ENCODE data around the gene NIPAL3. TPM values are rescaled to one million over a fixed set of nuclear protein-coding genes. Genes with fewer than 3 reads are reported as not detected.

NIPAL3 gene
- total and polyA plus RNA-seq, 2 donors from 2014 or later: 13.5 to 46.4 TPM

DNA sequence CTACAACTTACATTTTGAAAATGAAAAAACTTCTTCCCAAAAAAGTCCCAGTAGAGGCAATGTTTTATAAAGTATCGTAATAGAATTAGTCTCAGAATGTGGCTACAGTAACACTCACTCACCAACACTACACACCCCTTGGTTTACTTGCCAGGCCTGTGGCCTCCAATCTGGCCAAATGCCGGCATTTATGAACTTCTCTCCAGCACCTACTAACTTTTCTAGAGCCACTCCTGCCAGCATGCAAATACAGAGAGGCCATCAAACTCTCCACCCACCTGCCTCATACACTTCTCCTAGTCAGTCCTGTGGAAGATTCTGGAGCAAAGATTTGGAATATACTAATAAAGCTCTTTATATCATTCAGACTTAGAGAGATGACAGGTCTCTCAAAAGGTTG is 34.3 kb upstream of the NIPAL3 start:
- DNase-seq (no peak), FAIRE-seq (no peak)
- Histone ChIP-seq H3K36me3 (ENCODE audit: control insufficient read depth in 2 of 3, insufficient read depth in 3 of 3, low read length in 3 of 3) (peaks cover 0 to 3% (median 0%) of the 10 kb centered on the region in 3 donors), H3K27me3 (ENCODE audit: control insufficient read depth, insufficient read depth, low read length) (no peaks in the 10 kb centered on the region), H3K9me3 (ENCODE audit: control insufficient read depth in 2 of 3, insufficient read depth in 1 of 3, low read length in 3 of 3) (no peaks in the 10 kb centered on the region), H3K4me3 (ENCODE audit: low read length in 3 of 3) (no peak overlapping the region), H3K9ac (ENCODE audit: low read length in 3 of 3) (no peak overlapping the region), H3K4me1 (ENCODE audit: control insufficient read depth in 2 of 3, insufficient read depth in 2 of 3, low read depth in 1 of 3, low read length in 3 of 3) (peaks cover 0 to under 1% (median 0%) of the 10 kb centered on the region in 3 donors), H3K27ac (ENCODE audit: low read depth in 2 of 2, low read length in 2 of 2) (no peak overlapping the region)
- TF ChIP-seq, protein P1, sequence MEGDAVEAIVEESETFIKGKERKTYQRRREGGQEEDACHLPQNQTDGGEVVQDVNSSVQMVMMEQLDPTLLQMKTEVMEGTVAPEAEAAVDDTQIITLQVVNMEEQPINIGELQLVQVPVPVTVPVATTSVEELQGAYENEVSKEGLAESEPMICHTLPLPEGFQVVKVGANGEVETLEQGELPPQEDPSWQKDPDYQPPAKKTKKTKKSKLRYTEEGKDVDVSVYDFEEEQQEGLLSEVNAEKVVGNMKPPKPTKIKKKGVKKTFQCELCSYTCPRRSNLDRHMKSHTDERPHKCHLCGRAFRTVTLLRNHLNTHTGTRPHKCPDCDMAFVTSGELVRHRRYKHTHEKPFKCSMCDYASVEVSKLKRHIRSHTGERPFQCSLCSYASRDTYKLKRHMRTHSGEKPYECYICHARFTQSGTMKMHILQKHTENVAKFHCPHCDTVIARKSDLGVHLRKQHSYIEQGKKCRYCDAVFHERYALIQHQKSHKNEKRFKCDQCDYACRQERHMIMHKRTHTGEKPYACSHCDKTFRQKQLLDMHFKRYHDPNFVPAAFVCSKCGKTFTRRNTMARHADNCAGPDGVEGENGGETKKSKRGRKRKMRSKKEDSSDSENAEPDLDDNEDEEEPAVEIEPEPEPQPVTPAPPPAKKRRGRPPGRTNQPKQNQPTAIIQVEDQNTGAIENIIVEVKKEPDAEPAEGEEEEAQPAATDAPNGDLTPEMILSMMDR (IDR thresholded peaks at IDR 0.05; ENCODE audit: borderline replicate concordance, extremely low read depth, insufficient read depth): no peak
- intact Hi-C loops (cut with DNase I): no loop called here

DNA sequence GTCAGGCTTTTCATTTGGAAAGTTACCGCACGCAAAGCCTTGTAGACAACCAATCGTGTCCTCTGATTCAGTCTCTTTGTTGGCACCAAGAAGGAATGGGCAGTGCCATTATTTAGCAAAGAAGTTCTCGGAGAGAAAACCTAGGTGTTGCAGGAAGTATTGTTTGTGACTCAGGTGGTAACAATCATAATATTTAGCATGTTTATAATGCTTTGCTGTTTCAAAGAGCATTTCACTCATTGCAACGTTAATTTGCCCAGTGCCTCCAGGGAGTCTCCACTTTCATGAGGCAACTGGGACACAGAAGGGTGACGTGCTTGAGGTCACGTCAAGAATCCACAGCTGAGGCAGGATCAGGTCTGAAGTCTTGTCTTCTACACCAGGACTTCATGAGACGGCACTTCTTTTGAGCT is 33.4 kb upstream of the NIPAL3 start:
- intact Hi-C loops (cut with DNase I): no loop called here
- no peaks in the 10 kb centered on the region for H3K27me3 ChIP-seq (ENCODE audit: control insufficient read depth, insufficient read depth, low read length)
- no peaks in the 10 kb centered on the region for H3K9me3 ChIP-seq (ENCODE audit: control insufficient read depth in 2 of 3, insufficient read depth in 1 of 3, low read length in 3 of 3)
- H3K27ac ChIP-seq (ENCODE audit: low read depth in 2 of 2, low read length in 2 of 2): no peak overlapping the region
- peaks cover 0 to 5% (median 0%) of the 10 kb centered on the region in 3 donors for H3K4me1 ChIP-seq (ENCODE audit: control insufficient read depth in 2 of 3, insufficient read depth in 2 of 3, low read depth in 1 of 3, low read length in 3 of 3)
- peaks cover 0 to 3% (median 0%) of the 10 kb centered on the region in 3 donors for H3K36me3 ChIP-seq (ENCODE audit: control insufficient read depth in 2 of 3, insufficient read depth in 3 of 3, low read length in 3 of 3)
- H3K9ac ChIP-seq (ENCODE audit: low read length in 3 of 3): no peak overlapping the region
- no peak for FAIRE-seq
- TF ChIP-seq, protein P1 (IDR thresholded peaks at IDR 0.05; ENCODE audit: borderline replicate concordance, extremely low read depth, insufficient read depth): no peak
- DNase-seq: no peak
- H3K4me3 ChIP-seq (ENCODE audit: low read length in 3 of 3): no peak overlapping the region

DNA sequence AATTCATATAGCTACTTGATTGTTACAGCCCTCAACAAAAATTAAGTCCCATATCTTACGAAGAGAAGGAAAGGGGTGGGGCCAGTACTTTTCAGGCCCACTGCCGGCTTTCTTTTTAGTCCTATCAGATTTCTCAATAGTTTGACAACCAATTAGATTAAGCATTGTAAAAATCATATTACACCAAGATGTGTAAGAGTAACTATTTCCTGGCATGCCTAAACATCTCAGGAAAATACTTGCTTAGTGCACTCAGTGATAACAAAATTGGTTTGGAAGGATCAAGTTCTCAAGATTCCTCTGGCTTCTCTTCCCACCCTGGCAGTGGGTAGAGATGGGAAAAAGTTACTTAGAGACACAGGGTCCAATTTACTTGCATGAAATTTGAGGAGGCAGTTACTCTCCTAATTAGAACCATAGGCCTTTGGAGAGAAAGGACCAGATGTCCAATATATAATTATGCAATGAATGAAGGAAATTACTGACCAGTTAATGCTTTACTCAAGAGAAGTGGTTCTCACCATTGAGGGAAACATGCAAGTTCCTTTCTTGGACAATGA is 32.1 kb upstream of the NIPAL3 start:
- H3K27ac ChIP-seq (ENCODE audit: low read depth in 2 of 2, low read length in 2 of 2): no peak overlapping the region
- no peaks in the 10 kb centered on the region for H3K27me3 ChIP-seq (ENCODE audit: control insufficient read depth, insufficient read depth, low read length)
- peaks cover 0 to 3% (median 0%) of the 10 kb centered on the region in 3 donors for H3K36me3 ChIP-seq (ENCODE audit: control insufficient read depth in 2 of 3, insufficient read depth in 3 of 3, low read length in 3 of 3)
- no peaks in the 10 kb centered on the region for H3K9me3 ChIP-seq (ENCODE audit: control insufficient read depth in 2 of 3, insufficient read depth in 1 of 3, low read length in 3 of 3)
- no peak for DNase-seq
- no peak overlapping the region for H3K9ac ChIP-seq (ENCODE audit: low read length in 3 of 3)
- no peak for FAIRE-seq
- intact Hi-C loops (cut with DNase I): no loop called here
- TF ChIP-seq, protein P1 (IDR thresholded peaks at IDR 0.05; ENCODE audit: borderline replicate concordance, extremely low read depth, insufficient read depth): no peak
- H3K4me3 ChIP-seq (ENCODE audit: low read length in 3 of 3): no peak overlapping the region
- H3K4me1 ChIP-seq (ENCODE audit: control insufficient read depth in 2 of 3, insufficient read depth in 2 of 3, low read depth in 1 of 3, low read length in 3 of 3): peaks cover 0 to 11% (median 9%) of the 10 kb centered on the region in 3 donors
